ENCODE data around the gene ZNF76.

Gene ZNF76

DNA sequence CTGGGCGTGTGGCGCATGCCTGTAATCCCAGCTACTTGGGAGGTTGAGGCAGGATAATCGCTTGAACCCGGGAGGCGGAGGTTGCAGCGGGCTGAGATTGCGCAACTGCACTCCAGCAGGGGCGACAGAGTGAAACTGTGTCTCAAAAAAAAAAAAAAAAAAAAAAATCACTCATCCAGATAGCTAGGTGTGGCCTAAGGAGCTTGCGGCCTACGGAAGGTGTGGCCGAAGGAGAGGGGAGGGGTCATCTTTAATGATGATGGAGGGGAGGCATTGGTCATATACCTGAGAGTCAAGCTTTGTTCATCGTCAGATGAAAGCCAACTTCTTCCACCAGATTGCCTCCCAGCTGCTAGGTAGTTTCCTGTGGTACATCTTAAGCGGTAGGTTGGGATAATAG is 82.0 kb downstream of the ZNF76 start:
- peak; percentile 14 for DNase-seq

DNA sequence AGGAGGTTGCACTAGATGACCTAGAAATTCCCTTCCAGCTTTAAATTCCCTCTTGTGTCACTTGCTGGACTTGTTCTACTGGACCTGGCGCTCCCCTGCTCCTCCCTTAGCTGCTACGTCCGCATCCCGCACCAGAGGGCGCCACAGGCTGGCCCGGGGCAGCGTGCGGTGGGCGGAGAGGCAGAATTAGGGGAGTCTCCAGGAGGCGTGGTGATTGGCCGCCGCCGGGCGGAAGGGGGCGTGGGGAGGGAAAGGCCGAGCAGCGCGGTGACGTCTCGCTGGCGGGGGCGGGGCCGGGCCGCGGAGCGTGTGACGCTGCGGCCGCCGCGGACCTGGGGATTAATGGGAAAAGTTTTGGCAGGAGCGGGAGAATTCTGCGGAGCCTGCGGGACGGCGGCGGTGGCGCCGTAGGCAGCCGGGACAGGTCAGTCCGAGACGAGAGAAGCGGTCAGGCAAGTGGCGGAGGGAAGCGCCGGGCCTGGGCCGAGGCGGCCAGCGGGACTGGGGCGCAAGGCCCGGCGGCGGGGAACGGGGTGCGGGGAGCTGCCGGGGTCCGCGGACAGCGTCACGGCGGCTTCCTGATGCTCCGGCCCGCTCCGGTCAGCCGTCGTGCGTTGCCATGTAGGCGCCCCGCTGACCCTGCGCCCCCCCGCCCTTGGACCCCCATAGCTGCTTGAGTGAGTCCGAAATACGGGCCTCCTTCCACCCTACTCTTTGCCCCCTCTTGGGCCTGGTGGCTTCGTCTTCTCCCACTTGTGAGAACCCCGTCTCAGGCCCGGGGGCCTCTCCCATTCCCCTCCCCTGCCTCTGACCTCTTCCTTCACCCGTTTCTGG is 82.9 kb downstream of the ZNF76 start, which contains the start of gene PPARD:
TSS of gene PPARD (plus strand) at position 301 of the 834 bp plus-strand sequence. CDS start 68,530 bp downstream, outside the sequence.
- peak; percentile 94 for DNase-seq

DNA sequence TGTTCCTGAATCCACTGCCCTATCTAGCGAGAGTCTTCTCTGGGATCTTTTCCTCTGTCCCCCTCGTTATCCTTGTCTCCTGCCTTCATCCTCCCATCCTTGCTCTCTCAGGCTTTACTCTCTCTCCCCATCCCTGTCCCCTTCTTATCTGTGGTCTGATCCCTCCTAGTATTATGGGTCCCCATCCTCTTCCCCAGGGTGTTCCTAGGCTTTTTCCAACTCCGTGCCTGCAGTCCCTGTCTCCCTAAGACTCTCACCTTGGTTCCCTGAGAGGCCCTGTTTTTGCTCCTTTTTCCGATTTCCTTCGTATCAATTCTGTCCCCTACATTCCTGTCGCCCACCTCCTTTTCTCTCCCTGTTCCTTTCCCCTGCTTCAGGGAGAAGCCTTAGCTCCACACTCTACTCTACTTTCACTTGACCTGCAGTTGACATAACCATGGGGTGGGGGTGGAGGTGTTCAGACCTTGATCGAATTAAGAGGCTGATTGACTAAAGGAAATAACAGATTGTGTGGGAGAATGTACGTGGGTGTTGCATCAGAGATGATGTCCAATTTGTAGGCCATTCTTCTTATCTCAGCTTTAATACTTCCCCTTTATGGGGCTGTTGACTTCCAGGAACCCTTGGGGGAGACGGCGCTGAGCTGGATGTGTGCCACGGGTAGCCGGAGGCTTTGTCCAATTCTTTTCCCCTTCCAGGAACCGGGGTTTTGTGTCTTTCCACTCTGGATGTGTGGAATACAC is 83.7 kb downstream of the ZNF76 start:
- no peak for DNase-seq

DNA sequence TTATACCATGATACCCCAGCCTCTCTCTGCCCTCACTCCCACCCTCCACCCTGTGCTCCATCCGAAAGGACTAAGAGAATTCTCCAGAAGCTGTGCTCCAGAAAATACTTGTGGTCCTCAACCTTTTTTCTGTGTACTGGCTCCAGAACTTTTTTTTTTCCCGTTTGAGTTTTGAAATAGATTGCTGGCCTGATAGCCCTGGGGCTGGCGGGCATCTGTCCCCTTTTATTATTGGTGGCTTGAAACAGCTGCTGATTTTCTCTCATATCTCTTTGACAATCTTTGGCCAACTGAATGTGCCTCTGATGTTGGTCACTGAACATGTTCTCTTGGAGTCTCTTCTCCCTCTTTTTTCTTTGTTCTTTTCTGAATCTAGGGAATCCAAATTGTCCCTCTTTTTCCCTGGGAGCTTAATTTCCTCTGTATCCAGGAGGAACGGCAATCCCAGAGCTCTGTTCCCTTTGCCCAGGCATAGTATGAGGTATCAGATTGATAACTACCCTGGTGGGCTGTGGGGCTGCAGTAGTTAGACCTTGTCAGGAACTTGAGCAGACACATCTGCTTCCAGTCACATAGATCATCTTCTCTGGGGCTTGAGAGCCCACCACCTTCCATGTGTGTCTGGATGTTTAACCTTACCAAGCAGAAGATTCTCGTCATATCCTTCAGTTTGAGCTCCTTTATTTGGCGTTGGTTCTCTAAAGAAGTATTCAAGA is 84.5 kb downstream of the ZNF76 start:
- no peak for DNase-seq
